Cardiac ventricle fibroblast (primary cell): ENCODE results near the gene PTP4A2. TPM values are rescaled to one million over a fixed set of nuclear protein-coding genes. Genes with fewer than 3 reads are reported as not detected.

Experiments used
- total RNA-seq: library from RNA; depleted of rRNA; stranded (reverse); fragments of >200 nt; gene quantifications from 2 replicates; pipeline ENCODE4 v1.2.3, GENCODE V29; 2015

The PTP4A2 gene
- total RNA-seq = 168 and 287 TPM in 2 replicates

DNA sequence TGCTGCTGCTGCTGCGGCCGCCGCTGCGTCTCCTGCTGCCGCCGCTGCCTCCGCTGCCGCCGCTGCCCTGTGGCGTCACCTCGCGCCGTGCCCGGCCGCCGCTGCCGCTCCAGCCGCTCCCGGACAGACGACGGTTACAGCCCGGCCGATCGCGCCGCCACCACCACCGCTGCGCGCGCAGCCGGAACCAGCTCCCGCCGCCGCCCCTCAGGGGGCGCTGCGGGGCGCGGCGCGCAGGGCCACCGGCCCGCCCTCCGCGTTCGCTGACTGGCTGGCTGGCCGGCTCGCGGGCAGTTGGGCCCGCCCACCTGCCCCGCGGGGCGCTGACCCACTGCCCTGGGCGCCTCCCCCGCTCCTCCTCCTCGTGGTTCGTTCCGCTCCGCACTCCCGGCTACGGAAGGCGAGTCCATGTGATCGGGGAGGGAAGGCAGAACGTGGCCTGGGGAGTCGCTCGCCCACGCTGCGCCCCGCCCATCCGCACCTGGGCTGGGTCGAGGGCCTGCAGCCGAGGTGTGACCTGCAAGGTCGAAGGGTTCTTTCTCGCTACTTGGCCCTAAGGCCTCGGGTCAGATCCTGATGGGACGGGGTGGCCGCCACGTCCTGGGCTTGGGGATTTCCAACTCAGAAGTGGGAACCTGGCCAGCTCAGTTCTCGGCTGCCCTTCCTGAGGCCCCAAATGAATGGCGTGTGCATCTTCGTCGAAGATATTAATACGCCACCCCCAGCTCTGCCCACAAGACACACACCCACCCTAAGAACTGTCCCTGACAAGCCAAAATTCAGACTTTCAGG lies at the start of gene PTP4A2:
Gene PTP4A2, minus strand, starts transcription at position 185 of the 792 bp plus-strand sequence. CDS start 19,303 bp downstream, outside the sequence.

Other genes starting within 250 kb of the PTP4A2 start
- 92.6 and 160 TPM in 2 replicates for gene COL16A1, start 234.4 kb downstream of the PTP4A2 start, total RNA-seq
- gene ADGRB2, start 174.0 kb downstream of the PTP4A2 start, total RNA-seq = 6.9 and 10.5 TPM in 2 replicates
- 18.3 and 23.2 TPM in 2 replicates for gene SPOCD1, start 122.3 kb downstream of the PTP4A2 start, total RNA-seq
- 33.1 and 39.8 TPM in 2 replicates for gene KHDRBS1, start 75.5 kb upstream of the PTP4A2 start, total RNA-seq
- 4.0 and 8.0 TPM in 2 replicates for gene TMEM39B, start 134.6 kb upstream of the PTP4A2 start, total RNA-seq
- gene KPNA6, start 169.7 kb upstream of the PTP4A2 start, total RNA-seq = 26.4 and 29.0 TPM in 2 replicates
- 56.6 and 59.5 TPM in 2 replicates for gene TXLNA, start 241.3 kb upstream of the PTP4A2 start, total RNA-seq